ENCODE measurements around the gene FAM50A. TPM values are rescaled to one million over a fixed set of nuclear protein-coding genes. Genes with fewer than 3 reads are reported as not detected.

The FAM50A gene, protein sequence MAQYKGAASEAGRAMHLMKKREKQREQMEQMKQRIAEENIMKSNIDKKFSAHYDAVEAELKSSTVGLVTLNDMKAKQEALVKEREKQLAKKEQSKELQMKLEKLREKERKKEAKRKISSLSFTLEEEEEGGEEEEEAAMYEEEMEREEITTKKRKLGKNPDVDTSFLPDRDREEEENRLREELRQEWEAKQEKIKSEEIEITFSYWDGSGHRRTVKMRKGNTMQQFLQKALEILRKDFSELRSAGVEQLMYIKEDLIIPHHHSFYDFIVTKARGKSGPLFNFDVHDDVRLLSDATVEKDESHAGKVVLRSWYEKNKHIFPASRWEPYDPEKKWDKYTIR
- total RNA-seq = 26.1 TPM

GRCh38 chrX:154443992-154444754 lies at the start of gene FAM50A:
FAM50A (plus strand) TSS chrX:154444141; CDS start chrX:154444236, 95 bp downstream.

GRCh38 chrX:154397888-154398667 lies 45.9 kb upstream of the FAM50A start, which contains the start of gene RPL10:
RPL10 (plus strand) TSS chrX:154398377; CDS start chrX:154398520, 143 bp downstream.

DNA sequence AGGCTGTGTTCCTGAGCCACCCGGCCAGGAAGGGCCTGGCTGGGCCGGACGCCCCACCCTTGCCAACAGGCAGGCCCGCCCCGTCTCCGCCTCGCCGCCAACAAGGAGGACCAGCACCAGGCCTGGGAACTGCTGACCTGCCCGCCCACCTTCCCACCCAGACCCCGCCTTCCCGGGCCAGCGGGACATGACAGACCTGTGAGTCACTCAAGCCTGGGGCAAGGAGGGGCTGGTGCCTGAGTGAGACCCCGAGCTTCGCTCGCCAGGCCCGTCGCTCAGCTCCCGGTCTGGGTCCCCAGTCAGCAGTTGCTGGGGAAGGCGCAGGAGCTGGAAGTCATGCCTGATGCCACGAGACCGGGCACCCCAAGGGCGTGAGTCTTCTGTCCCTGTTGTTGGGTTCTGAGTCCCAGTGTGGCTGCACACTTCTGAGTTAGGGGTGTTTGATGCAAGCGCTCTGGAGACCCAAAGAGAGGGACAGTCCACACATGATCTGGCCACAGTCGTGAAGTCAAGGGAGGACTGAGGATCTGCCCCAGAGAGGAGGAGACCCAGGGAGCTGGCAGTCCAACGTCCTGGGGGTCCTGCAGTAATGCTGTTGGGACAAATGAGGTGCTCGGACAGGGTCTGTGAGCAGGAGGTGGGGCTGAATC lies 34.6 kb upstream of the FAM50A start, which contains the start of gene DNASE1L1:
DNASE1L1 (minus strand) TSS at position 33 of the 650 bp plus-strand sequence. CDS start 3,686 bp downstream, outside the sequence.

DNA sequence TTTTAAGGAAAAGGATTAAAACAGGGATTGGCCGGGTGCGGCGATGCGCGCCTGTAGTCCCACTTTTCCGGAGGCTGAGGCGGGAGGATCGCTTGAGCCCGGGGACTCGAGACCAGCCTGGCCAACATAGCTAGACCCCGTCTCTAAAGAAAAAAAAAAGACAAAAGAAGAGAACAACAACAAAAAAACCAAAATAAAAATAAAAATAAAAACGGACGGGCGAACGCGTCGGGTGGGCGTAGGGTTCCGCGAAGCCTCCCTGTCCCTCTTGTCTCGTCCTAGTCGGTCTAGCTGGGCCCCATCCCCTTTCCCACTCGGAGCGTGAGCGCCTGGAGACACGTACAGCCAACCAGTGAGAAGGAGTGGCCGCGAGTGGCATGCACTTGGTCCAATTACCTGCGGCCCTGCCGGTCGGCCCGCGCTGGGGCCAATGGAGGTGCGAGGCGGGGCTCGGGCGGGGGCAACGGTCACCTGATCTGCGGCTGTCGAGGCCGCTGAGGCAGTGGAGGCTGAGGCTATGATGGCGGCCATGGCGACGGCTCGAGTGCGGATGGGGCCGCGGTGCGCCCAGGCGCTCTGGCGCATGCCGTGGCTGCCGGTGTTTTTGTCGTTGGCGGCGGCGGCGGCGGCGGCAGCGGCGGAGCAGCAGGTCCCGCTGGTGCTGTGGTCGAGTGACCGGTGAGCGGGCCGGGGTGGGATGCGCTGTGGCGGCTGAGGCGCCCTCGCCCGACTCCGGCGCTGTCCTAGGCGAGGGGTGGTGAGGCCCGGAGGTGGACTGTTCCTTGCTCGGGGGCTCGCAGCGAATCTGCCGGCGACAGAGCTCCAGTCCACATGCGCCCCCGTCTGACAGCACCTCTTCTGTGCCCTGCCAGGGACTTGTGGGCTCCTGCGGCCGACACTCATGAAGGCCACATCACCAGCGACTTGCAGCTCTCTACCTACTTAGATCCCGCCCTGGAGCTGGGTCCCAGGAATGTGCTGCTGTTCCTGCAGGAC lies 15.5 kb upstream of the FAM50A start, which contains the start of gene ATP6AP1:
ATP6AP1 (plus strand) TSS at position 502 of the 996 bp plus-strand sequence; CDS start at position 518, 16 bp downstream.

DNA sequence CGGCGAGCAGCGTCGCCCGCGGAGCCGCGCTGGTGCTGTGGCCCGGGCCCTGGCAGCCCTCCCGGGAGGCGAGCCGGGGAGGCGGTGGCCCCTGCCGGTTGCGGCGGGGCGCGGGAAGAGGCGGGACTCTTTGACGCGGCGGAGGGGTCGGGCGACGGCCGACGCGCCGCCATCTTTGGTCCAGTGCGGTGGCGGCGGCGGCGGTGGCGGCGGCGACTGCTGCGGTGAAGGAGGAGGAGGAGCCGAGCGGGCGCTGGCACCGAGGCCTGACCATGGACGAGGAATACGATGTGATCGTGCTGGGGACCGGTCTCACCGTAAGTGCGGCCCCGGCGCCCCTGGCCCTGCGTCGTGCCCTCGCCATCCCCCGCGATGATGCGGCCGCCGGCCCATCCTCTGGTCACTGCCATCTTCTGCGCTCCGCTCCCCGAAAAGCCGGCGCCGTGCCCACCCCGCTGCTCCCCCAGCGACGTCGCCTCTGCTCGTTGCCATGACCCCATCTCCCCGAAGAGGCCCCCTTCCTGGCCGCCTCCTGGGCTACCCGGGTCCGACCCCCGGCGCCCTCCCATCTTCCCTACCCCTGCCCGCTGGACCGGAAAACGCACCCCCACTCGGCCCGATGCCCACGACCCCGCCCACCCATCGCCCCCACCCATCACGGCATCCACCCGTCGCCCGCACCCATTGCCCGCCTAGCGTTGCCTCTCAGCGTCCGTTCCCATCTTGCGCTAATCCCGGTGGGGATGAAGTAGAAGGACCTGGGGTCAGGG lies 6.8 kb upstream of the FAM50A start, which contains the start of gene GDI1:
GDI1 (plus strand) TSS at position 172 of the 770 bp plus-strand sequence; CDS start at position 273, 101 bp downstream.

GRCh38 chrX:154458116-154458953 lies 14.4 kb downstream of the FAM50A start, which contains the start of gene PLXNA3:
PLXNA3 (plus strand) TSS chrX:154458281; CDS start chrX:154460184, 1,903 bp downstream.

GRCh38 chrX:154478728-154479622 lies 35.0 kb downstream of the FAM50A start, which contains the start of gene LAGE3:
LAGE3 (minus strand) TSS chrX:154479281; CDS start chrX:154478915, 366 bp downstream.

GRCh38 chrX:154486396-154487207 lies 42.7 kb downstream of the FAM50A start, which contains the start of gene UBL4A:
UBL4A (minus strand) TSS chrX:154486615; CDS start chrX:154486584, 31 bp downstream.

GRCh38 chrX:154490414-154491083 lies 46.6 kb downstream of the FAM50A start, which contains the start of gene SLC10A3:
SLC10A3 (minus strand) TSS chrX:154490629; CDS start chrX:154488940, 1,689 bp downstream.

Small RNA genes within 50 kb of the gene (small RNA-seq; reads per million reads assigned to genes)
- gene MIR6858 (0.10 reads per million), gene RN7SL697P (not detected), gene SNORA70 (not detected)

Other genes starting within 250 kb of the FAM50A start
- not detected for gene OPN1MW2, start 224.4 kb upstream of the FAM50A start, total RNA-seq
- gene OPN1MW3, start 186.6 kb upstream of the FAM50A start, total RNA-seq = not detected
- gene TEX28, start 149.0 kb upstream of the FAM50A start, total RNA-seq = not detected
- 0.69 TPM for gene TKTL1, start 148.3 kb upstream of the FAM50A start, total RNA-seq
- 93.4 TPM for gene FLNA, start 69.5 kb upstream of the FAM50A start, total RNA-seq
- 35.8 TPM for gene EMD, start 64.8 kb upstream of the FAM50A start, total RNA-seq
- gene RPL10, start 45.8 kb upstream of the FAM50A start, total RNA-seq = 1,254 TPM
- gene DNASE1L1, start 34.9 kb upstream of the FAM50A start, total RNA-seq = 10.6 TPM
- gene TAFAZZIN, start 32.6 kb upstream of the FAM50A start, total RNA-seq = 12.0 TPM
- 83.0 TPM for gene ATP6AP1, start 15.5 kb upstream of the FAM50A start, total RNA-seq
- gene GDI1, start 7.0 kb upstream of the FAM50A start, total RNA-seq = 289 TPM
- gene PLXNA3, start 14.1 kb downstream of the FAM50A start, total RNA-seq = 20.5 TPM
- 16.1 TPM for gene LAGE3, start 35.1 kb downstream of the FAM50A start, total RNA-seq
- 35.1 TPM for gene UBL4A, start 42.5 kb downstream of the FAM50A start, total RNA-seq
- gene SLC10A3, start 46.5 kb downstream of the FAM50A start, total RNA-seq = 3.5 TPM
- gene FAM3A, start 72.1 kb downstream of the FAM50A start, total RNA-seq = 15.0 TPM
- 17.3 TPM for gene G6PD, start 102.7 kb downstream of the FAM50A start, total RNA-seq
- 6.0 TPM for gene IKBKG, start 103.5 kb downstream of the FAM50A start, total RNA-seq
- not detected for gene CTAG1A, start 141.0 kb downstream of the FAM50A start, total RNA-seq
- not detected for gene CTAG1B, start 175.1 kb downstream of the FAM50A start, total RNA-seq
- gene CTAG2, start 209.4 kb downstream of the FAM50A start, total RNA-seq = not detected